Suppressor macrophage (primary cell): ENCODE measurements around the gene CNBD2.
"Not testable (repeated sequence)": the region's sequence is repeated elsewhere in the genome, so short reads cannot be mapped to it uniquely, and the experiment has no call there.

ENCODE experiments used
- DNase-seq, 4 experiments: peaks; one replicate each; pipeline ENCODE4 v3.0.0-alpha.2; 2020 to 2022

The CNBD2 gene

DNA sequence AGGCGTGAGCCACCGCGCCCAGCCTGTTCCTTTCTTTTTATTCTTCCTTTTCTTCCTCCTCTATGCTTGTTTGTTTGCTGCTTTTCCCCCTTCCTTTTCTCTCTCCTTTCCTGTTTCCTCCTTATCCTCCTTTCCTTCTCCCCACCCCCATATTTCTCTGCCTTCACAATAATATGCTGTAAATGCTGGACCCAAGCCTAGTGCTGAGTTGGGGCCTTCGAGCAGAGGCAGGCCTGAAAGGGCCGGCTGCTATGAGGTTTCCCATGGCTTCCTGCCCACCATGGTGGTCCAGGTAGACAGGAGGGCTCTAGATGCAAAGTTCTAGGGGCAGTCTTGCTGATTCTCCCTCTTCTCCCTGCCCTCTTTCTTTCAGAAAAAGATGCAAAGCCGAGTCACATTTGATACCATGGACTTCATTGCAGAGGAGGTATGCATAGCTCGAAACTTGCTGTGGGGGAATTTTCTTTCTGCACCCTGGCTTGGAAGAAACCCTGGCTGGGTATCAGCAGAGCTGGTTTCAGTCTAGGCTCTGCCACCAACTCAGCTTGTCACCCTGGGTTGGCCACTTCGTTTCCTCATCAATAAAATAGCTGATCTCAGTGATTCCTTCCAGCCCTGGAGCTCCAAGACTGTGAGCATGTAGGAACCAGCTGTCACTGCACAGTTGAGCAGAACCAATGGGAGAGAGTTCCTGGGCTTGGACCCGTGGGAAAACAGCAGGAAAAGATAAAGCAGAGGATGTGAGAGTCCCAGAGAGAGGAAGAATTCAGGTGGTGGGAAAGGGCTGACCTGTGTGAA is 7.4 kb downstream of the CNBD2 start:
- peak in 3 of 4 experiments; percentile 18 to 44 (median 37) for DNase-seq

GRCh38 chr20:35978041-35978513 is 9.7 kb downstream of the CNBD2 start:
- DNase-seq, result peak; percentile 38 to 78 (median 66)

DNA sequence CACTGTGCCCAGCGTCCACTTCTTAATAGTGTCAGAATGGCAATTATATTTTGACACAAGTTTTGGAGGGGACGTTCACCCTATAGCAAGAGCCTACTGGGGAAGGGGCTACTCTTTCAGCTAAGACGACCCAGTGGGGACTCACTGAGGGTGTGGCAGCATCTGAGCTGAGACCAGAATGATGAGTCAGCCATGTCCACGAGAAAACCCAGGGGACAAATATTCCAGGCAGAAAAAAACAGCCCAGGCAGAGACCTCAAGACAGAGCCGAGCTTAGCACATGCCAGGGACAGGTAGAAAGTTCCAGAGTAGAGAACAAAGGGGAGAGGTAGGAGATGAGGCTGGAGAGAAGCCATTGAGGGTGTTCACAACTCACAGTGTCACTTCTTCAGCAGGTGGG is 11.2 kb downstream of the CNBD2 start:
- no peak for DNase-seq

DNA sequence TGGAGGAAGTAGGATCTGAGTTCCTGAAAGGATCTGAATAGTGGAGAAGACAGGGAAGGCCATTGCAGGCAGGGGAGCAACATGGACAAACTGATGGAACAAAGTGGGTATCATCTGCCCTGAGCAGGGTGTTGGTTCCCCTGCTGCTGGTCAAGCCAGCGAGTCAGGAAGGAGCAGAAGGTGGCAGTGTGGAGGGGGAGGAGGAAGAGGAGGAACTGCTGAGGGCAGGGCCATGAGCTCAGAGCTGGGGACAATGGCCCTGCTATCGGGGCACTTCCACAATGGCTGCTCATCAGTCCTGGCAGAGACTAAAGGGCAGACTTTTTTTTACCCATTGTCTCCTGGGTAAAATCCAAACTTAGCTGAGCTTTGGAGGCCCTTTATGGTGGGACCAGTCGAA is 13.6 kb downstream of the CNBD2 start:
- peak in 3 of 4 experiments; percentile 31 to 48 (median 48) for DNase-seq

GRCh38 chr20:35984382-35984781 is 16.0 kb downstream of the CNBD2 start:
- DNase-seq, result no peak

DNA sequence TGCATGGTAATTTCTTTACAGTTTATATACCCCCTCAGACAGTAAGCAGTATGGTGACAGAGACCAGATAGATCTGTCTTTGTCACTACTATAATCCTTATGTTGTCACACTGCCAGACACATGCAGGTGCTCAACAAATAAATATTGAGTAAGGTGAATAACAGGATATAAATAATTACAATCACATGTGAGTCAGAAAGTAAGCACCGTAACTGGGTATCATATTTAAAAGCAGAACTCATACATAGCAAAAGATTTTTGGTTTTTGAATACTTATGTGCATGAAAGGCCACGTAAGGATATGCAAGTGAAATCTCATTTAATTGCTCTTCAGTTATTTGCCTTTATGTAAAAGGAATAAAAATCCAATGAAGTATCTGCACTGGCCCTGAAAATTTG is 17.4 kb downstream of the CNBD2 start:
- DNase-seq, result no peak

- DNase-seq, result no peak
These were observed 20.6 kb downstream of the CNBD2 start for GRCh38 chr20:35988910-35989463.

GRCh38 chr20:35991142-35991771 is 22.9 kb downstream of the CNBD2 start:
- DNase-seq, result peak; percentile 28 to 53 (median 44)

DNA sequence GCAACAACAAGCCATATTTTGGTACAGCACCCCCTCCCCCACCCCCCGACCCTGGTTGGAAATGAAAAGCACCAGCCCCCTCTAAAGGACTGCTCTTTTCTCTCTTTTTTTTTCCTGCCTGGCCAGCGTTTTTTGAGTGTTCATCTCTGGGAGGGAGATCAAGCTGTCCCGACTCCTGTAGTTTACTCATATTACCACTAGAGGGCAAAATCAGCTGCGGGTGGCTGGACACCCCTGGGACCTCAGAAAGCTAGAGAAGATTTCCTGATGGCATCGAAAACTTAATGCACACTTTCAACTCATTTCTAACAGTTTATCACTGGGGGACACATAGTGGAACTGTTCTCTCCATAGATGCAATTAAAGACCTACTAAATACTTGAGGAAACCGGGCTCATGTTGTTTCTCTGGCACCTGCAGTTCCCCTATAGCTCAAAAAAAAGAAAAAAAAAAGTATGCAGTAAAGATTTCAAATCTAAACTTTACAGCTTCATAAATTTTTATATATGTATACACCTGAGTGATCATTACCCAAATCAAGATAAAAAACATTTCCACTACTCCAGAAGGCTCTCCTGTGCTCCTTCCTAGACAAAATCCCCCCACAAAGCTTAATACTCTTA is 24.4 kb downstream of the CNBD2 start:
- peak; percentile 69 to 83 (median 78) for DNase-seq

DNA sequence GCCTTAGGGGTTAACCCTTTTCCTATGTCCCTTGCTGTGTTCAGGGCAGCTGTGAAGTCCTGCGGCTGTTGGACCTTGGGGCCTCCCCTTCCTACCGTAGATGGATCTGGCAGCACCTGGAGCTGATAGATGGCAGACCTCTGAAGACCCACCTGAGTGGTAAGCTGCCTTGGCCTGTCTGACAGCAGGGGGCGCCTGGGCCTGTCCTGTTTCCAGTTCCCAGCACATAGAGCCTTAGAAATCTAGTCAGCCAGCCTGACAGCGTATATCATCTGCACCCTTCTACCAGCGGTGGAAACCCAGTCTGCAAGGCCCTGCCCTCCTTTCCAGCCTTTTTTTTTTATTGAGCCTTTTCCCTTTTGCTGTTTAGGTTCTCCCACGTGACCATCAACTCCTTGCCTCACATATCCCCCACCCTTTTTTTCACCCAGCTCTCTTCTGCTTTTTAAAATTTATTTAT is 26.6 kb downstream of the CNBD2 start:
- peak; percentile 72 to 90 (median 82) for DNase-seq

DNA sequence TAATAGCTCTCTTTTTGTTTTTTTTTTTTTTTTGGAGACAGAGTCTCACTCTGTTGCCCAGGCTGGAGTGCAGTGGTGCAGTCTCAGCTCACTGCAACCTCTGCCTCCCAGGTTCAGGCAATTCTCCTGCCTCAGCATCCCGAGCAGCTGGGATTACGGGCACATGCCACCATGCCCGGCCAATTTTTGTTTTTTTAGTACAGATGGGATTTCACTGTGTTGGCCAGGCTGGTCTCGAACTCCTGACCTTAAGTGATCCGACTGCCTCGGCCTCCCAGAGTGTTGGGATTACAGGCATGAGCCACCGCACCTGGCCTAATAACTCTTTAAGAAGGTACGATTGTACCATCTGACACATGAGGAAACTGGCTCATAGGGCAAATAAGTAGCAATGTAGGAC is 28.1 kb downstream of the CNBD2 start:
- DNase-seq, result not testable (repeated sequence)

- DNase-seq, result not testable (repeated sequence)
These were observed 32.9 kb downstream of the CNBD2 start for GRCh38 chr20:36001331-36001730.

- no peak for DNase-seq
These were observed 34.5 kb downstream of the CNBD2 start for GRCh38 chr20:36002855-36003254.

DNA sequence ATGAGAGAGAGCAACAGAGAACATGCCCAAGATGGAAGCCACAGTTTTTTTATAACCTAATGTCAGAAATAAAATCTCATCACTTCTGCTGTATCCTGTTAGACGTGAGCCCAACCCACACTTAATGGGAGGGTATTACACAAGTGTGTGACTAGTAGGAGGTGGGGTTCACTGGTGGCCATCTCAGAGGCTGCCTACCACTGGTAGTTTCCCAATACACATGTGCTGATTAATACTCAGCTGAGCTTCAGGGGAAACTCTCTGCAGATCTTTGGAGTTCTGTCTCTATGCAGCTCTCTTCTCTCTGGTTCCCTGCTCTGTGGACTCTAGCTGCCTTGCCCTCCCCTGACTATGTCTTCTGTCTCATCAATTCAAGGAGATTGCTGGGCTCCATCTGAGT is 35.7 kb downstream of the CNBD2 start:
- DNase-seq, result peak; percentile 78 to 94 (median 86)

GRCh38 chr20:36008461-36009035 is 40.2 kb downstream of the CNBD2 start:
- DNase-seq, result no peak

DNA sequence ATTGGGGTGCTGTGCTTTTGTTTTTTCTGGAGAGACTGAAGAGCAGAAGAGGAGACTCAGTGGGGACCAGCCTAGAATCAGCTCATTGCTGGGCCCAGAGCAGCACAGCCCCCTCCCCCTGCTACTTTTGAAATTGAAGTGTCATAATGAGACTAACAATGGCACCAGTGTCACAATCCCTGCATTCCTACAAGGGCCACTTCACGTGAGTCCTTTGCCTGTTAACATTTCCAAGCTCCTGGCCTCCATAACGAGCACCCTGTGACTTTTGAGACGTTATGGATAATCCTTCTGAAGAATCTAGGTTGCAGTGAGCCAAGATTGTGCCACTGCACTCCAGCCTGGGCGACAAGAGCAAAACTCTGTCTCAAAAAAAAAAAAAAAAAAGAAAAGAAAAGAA is 41.7 kb downstream of the CNBD2 start:
- no peak for DNase-seq

- DNase-seq, result no peak
These were observed 42.4 kb downstream of the CNBD2 start for GRCh38 chr20:36010825-36011224.

DNA sequence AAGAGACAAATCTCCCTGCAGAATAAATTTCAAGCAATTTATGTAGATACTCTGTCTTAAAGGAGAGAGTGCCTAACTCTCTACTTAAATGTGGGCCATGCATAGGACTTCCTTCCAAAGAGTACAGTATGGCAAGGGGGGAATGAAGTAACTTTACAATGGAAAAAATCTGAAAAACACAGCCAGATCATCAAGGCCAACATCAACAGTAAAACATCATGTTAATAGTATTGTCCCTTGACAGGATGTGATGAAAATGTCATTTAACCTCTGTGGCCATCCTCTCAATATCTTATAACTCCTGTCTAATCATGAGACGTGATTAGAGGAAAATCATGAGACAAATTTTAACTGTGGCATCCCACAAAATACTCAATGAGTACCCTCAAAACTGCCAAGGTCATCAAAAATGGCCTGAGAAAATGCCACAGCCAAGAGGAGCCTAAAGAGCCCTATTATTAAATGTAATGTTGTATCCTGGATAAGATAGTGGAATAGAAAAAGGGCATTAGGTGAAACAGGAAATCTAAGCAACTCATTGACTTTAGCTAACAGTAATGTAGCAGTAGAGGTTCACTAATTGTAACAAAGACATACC is 47.5 kb downstream of the CNBD2 start:
- DNase-seq, result no peak

- peak in 2 of 4 experiments; percentile 15 to 25 for DNase-seq
These were observed 48.9 kb downstream of the CNBD2 start for GRCh38 chr20:36017048-36017951.

DNA sequence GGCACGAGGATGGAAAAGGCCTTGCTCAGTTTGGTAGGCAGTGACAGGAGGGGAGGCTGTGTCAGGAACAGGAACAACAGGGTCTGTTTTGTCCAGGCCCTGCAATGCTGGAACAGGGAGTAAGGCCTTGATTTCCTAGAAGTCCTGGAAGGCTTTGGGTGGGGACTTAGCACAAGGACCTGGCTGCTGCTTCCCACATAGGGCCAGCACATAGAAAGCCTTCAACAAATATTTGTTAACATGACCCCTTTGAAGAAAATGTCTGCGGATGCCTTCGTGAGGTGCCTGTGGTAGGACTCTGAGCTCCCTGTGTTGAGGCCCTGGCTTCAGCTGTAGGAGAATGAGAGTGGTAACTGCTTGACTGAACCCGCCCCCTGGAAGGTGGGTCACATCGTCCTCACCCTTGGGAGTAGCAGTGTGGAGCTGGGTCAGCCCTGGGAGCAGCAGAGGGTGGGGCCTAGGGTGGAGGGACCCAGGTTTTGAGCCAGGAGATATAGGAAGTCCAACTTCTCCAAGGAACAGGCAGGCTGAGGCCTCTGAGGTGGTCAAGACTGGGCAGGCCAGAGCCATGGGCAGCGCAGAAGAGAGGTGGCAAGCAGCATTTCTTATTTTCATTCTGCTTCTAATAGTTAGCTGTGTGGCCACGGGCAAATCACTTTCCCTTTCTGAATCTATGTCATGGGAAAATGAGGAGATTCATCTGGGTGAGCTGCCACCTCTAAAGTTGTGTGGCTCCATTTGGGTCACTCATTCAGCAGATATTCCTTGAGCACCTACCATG is 50.0 kb downstream of the CNBD2 start:
- no peak for DNase-seq
